GM18870 (cell line): ENCODE measurements around the gene LYRM9.
"Not testable (repeated sequence)": the region's sequence is repeated elsewhere in the genome, so short reads cannot be mapped to it uniquely, and the experiment has no call there.

Experiments
- ATAC-seq: cut with Tn5 transposase; IDR thresholded peaks from one replicate; pipeline ENCODE4 v1.9.1; 2021; ENCODE audit warnings: moderate library complexity; ENCODE audit not compliant: unreplicated experiment

The LYRM9 gene

GRCh38 chr17:27878776-27879562 is 14.2 kb downstream of the LYRM9 start:
- no peak for ATAC-seq

DNA sequence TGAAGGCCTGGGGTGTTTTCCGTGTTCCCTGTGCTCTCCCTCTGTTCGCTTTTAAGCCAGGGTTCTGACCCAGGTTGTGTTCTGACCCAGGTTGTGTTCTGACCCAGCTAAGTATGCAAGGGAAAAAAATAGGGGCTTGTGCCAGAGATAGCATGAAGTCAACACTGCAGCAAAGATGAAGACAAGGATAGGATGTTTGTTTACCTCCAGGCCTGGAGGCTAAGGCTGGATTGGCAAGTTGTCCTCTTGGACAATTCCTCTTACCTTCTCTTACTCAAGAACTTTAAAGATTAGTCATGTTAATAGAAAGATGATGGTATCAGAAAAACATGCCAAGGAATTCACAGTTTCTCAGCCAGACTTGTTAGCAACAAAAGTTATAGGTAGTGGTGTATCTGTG is 19.4 kb downstream of the LYRM9 start:
- no peak for ATAC-seq

DNA sequence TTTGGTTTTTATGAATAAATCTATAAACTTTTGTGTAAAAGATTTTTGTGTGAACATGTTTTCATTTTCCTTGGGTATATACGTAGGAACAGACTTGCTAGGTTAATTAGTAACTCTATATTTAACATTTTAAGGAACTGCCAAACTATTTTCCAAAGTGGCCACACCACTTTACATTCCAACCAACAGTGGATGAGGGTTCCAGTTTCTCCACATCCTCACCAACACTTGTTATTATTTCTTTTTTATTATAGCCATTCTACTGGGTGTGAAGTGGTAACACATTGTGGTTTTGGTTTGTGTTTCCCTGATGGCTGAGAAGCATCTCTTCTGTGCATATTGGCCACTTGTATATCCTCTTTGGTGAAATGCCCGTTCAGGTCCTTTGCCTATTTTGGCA is 20.0 kb downstream of the LYRM9 start:
- no peak for ATAC-seq

GRCh38 chr17:27872776-27873175 is 20.4 kb downstream of the LYRM9 start:
- no peak for ATAC-seq

DNA sequence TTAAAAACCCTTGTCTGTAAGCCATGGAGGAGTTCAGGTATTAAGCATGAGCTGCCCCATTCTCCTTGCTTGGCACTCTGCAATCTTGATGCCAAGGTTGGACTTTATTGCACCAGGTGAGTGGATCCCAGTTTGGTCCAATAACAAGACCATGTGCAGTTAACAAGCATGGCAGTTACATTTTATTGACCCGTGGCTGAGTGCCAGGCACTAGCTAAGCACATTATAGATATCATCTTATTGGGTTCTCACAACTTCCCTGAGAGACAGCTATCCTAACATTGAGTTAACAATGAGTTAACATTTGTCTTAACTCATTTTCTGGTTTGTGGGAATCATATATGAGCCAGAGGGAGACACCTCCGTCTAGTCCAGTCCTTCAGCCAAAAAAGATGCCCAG is 21.8 kb downstream of the LYRM9 start:
- no peak for ATAC-seq

DNA sequence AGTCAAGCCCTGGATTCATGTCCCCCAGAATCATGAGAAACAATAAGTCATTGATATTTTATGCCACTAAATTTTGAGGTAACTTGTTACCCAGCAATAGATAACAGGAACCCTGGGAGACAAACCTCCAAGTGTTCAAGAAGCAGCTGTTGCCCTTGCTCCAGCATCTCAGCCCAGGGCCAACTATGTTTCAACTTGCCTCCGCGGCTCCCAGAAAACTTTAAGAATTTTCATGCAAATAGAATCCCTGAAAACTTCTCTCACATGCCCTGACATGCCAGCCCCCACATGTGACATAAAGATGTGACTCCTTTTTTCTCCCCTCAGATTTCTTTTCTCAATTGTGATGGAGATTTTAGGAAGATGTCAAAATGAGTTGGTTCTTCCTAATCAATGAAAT is 22.8 kb downstream of the LYRM9 start:
- ATAC-seq: no peak

DNA sequence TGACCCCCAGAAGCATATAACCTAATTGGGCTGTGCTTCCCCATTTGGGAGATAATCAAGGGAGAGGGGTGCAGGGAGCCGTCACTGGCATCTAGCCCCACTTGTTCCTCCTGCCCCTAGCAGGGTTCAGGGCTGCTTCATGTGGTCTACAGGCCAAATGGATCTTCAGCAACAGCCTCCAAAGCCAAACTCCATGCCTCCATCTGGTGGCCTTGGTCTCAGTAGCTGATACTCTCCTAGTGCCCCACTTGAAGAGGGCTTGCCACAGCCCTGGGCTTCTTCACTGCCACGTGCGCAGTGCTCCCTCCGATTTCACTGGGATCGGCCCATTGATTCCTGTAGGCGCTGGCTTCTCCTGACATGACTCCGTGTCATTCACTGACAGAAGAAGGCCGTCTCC is 24.6 kb downstream of the LYRM9 start:
- no peak for ATAC-seq

GRCh38 chr17:27862840-27863239 is 30.3 kb downstream of the LYRM9 start:
- no peak for ATAC-seq

GRCh38 chr17:27862004-27862403 is 31.2 kb downstream of the LYRM9 start:
- ATAC-seq: no peak

- ATAC-seq: no peak
Measured at GRCh38 chr17:27860971-27861664, 32.0 kb downstream of the LYRM9 start.

GRCh38 chr17:27858621-27859305 is 34.4 kb downstream of the LYRM9 start:
- ATAC-seq: no peak

- no peak for ATAC-seq
Measured at GRCh38 chr17:27856676-27857432, 36.3 kb downstream of the LYRM9 start.

DNA sequence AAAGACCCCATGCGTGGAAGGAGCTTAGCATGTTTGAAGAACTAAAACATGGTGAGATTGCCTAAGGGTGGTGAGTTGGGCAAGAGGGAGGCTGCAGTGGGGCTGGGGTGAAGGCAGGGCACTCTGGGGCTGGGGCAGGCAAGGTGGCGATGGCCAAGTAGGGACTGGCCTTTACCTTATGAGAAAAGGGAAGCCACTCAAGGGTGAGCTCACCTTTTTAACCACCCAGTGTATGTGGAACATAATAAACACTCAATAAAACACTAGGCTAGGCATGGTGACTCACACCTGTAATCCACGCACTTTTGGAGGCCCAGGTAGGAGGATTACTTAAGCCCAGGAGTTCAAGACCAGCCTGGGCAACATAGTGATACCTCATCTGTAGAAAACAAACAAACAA is 37.7 kb downstream of the LYRM9 start:
- no peak for ATAC-seq

GRCh38 chr17:27854163-27854562 is 39.0 kb downstream of the LYRM9 start:
- no peak for ATAC-seq

GRCh38 chr17:27853091-27853490 is 40.1 kb downstream of the LYRM9 start:
- ATAC-seq: no peak

- no peak for ATAC-seq
Measured at GRCh38 chr17:27849474-27850185, 43.5 kb downstream of the LYRM9 start.

- ATAC-seq: no peak
Measured at GRCh38 chr17:27848931-27849330, 44.2 kb downstream of the LYRM9 start.

DNA sequence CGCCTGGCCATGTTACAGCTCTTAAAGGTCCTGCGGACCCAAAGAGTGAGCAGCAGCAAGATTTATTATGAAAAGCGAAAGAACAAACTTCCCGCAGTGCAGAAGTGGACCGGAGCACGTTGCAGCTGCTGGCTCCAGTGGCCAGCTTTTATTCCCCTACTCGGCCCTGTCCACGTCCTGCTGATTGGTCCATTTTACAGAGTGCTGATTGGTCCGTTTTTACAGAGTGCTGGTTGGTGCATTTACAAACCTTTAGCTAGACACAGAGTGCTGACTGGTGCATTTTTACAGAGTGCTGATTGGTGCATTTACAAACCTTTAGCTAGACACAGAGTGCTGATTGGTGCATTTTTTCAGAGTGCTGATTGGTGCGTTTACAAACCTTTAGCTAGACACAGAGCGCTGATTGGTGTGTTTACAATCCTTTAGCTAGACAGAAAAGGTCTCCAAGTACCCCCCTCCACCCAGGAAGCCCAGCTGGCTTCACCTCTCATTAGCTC is 46.3 kb downstream of the LYRM9 start:
- ATAC-seq: not testable (repeated sequence)

GRCh38 chr17:27846042-27846655 is 47.0 kb downstream of the LYRM9 start:
- ATAC-seq: no peak
